Right lobe of liver (tissue), 4 donors: ENCODE results near the gene ZNF286A.
"Not testable (repeated sequence)": the region's sequence is repeated elsewhere in the genome, so short reads cannot be mapped to it uniquely, and the experiment has no call there.

Experiments used
- POLR2A ChIP-seq: fragments of 450-650 bp; IDR thresholded peaks from one replicate; pipeline ENCODE4 v1.6.1; 2017; ENCODE audit warnings: antibody characterized with exemption, mild to moderate bottlenecking
- TF ChIP-seq, protein P1 (sequence below), 4 donors: fragments of 200-600 bp in 3 of 4; fragments of 450-650 bp in 1 of 4; IDR thresholded peaks; one replicate each; pipeline versions ENCODE4 v1.5.1 to v1.8.0; 2016 to 2022; ENCODE audit warnings: antibody characterized with exemption in 4 of 4, mild to moderate bottlenecking in 2 of 4
- donor health status: DM: no; HTN: no; CAD: no.
- donor health status: DM: no; HTN: no; CAD: no.
- donor health status: DM: no; HTN: yes; CAD: no.

DNA sequence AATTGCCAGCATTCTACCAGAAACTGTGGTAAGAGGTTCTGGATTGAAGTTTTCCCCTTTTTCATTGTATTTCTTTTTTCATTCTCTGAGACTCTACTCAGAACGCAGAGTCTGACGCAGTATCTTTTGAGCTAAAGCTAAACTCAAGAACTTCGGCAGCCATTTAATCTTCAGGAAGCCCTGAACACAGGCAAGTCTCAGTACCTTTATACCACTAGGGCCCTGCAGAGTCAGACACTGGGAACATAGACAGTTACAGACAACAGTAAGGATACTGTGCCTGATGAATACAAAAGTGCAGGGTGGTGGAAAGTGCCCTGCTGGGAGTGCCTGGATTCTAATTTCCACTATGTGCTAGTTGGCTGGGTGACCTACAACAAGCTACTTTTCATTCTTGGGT is 16.4 kb upstream of the ZNF286A start:
- TF ChIP-seq, protein P1, sequence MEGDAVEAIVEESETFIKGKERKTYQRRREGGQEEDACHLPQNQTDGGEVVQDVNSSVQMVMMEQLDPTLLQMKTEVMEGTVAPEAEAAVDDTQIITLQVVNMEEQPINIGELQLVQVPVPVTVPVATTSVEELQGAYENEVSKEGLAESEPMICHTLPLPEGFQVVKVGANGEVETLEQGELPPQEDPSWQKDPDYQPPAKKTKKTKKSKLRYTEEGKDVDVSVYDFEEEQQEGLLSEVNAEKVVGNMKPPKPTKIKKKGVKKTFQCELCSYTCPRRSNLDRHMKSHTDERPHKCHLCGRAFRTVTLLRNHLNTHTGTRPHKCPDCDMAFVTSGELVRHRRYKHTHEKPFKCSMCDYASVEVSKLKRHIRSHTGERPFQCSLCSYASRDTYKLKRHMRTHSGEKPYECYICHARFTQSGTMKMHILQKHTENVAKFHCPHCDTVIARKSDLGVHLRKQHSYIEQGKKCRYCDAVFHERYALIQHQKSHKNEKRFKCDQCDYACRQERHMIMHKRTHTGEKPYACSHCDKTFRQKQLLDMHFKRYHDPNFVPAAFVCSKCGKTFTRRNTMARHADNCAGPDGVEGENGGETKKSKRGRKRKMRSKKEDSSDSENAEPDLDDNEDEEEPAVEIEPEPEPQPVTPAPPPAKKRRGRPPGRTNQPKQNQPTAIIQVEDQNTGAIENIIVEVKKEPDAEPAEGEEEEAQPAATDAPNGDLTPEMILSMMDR (IDR thresholded peaks at IDR 0.05) = not testable (repeated sequence)
- TF ChIP-seq POLR2A = not testable (repeated sequence)
